ENCODE data around the gene FILIP1L.

DNA sequence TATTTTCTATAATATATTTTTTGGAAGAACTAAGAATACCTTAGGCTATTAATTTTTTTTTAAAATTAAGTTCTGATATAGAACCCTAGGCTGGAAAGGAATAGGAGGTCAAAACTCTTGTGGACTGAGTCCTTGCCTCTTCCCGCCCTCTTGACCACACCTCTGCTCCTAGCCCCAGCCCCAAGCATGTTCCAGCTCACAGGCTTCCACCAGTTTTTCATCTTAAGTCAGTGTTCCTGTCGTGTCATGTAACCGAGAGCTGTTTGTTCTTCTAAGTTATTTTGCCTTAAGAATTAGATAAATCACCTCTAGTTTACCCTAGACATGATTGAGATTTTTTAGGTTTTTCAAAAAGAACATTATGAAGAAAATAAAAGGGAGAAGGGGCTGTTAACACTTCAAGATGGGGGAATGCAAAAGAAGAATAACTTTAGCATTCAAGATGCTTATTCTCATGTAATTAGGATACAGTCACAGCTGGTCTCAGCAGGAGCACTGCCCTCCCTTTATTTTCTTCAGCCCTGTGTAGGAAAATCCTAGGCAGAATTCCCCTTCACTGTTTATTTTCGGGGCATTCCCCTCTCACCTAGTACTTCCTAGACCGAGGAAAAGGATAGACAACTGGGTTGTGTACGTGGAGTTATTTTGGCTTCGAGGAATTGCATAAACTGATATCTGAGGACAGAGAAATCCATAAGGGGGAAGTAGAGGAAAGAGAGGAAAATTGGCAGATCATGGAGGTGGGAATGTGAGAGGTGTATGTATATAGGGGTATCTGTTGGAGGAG lies 186.4 kb downstream of the FILIP1L start:
- TF ChIP-seq SIN3A (IDR thresholded peaks at IDR 0.05; ENCODE audit: borderline replicate concordance, insufficient read depth, low read length), result no peak
- no peak for TF ChIP-seq TAF1 (IDR thresholded peaks at IDR 0.05; ENCODE audit: borderline replicate concordance, insufficient read depth, low read length)
- TF ChIP-seq POLR2AphosphoS5 (IDR thresholded peaks at IDR 0.05; ENCODE audit: low read depth, low read length), result no peak
